SK-N-MC (cell line): ENCODE measurements around the gene CIZ1.

Source experiments
- DNase-seq: peaks from one replicate; pipeline ENCODE4 v3.0.0-alpha.2; 2011; ENCODE audit warnings: low read depth, low spot score
- H3K27ac ChIP-seq: fragments of 200-600 bp; sonication (generic); 2 replicates; pipeline ENCODE4 v1.5.1; 2016; ENCODE audit warnings: mixed run types
- H3K36me3 ChIP-seq: fragments of 200-600 bp; sonication (generic); 2 replicates; pipeline ENCODE4 v1.6.1; 2017; ENCODE audit warnings: antibody characterized with exemption, low read length, mixed read lengths; ENCODE audit not compliant: insufficient read depth
- H3K4me3 ChIP-seq: fragments of 200-600 bp; sonication (generic); 2 replicates; pipeline ENCODE4 v1.5.1; 2016
- H3K9ac ChIP-seq: fragments of 200-600 bp; sonication (generic); 2 replicates; pipeline ENCODE4 v1.8.0; 2017; ENCODE audit warnings: mixed run types, mixed read lengths; ENCODE audit not compliant: insufficient read length
- H3K9me3 ChIP-seq: fragments of 200-600 bp; sonication (generic); 2 replicates; pipeline ENCODE4 v1.6.1; 2017; ENCODE audit warnings: low read depth, mild to moderate bottlenecking, antibody characterized with exemption, low read length, moderate library complexity, mixed read lengths
- EZH2 ChIP-seq: fragments of 200-600 bp; sonication (generic); IDR thresholded peaks from one replicate; pipeline ENCODE4 v1.6.1; 2017; ENCODE audit warnings: antibody characterized with exemption
- FOXP2 ChIP-seq: optimal IDR thresholded peaks from 2 replicates; pipeline ENCODE3; 2011; ENCODE audit warnings: mild to moderate bottlenecking, moderate library complexity; ENCODE audit not compliant: insufficient read depth; ENCODE audit errors: extremely low read length, control extremely low read depth
- POLR2AphosphoS5 ChIP-seq: IDR thresholded peaks from 2 replicates; pipeline ENCODE4 v1.6.1; 2012; ENCODE audit warnings: mild to moderate bottlenecking, low read depth, low read length, borderline replicate concordance

CIZ1 gene

DNA sequence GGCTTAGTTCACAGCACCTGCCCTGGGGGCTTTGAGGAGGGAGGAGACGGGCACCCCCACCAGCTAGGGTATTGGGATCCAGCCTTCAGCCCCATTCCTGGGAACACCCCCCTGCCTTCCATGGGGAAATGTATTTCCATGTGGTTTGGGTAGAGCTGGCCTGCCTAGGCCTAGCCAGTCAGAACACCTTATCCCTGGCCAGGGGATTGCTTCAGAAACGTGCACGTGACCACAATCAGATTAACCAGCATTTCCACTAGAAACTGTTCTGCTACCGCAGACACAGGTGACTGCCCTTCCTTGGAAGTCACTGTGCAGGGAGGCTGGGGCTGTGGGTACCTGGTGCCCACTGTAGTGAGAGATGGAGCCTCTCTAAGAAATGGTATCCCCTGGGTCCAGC, 17.3 kb downstream of the CIZ1 start:
- TF ChIP-seq EZH2 (no peak), POLR2AphosphoS5 (no peak), FOXP2 (no peak)
- no peak overlapping the region for H3K27ac ChIP-seq
- H3K4me3 ChIP-seq, result no peak overlapping the region
- no peak overlapping the region for H3K9ac ChIP-seq
- no peak for DNase-seq
- H3K9me3 ChIP-seq, result no peaks in the 10 kb centered on the region
- peaks cover 40% of the 10 kb centered on the region; the same call in 1 of the 2 replicates for H3K36me3 ChIP-seq

GRCh38 chr9:128169925-128170324, 21.4 kb downstream of the CIZ1 start:
- peaks cover 32% of the 10 kb centered on the region; the same call in 1 of the 2 replicates for H3K36me3 ChIP-seq
- DNase-seq, result no peak
- no peak overlapping the region for H3K4me3 ChIP-seq
- H3K9ac ChIP-seq, result no peak overlapping the region
- H3K27ac ChIP-seq, result no peak overlapping the region
- TF ChIP-seq EZH2 (no peak), POLR2AphosphoS5 (no peak), FOXP2 (no peak)
- H3K9me3 ChIP-seq, result no peaks in the 10 kb centered on the region

GRCh38 chr9:128169492-128169891, 21.9 kb downstream of the CIZ1 start:
- DNase-seq, result no peak
- Histone ChIP-seq H3K27ac (no peak overlapping the region), H3K4me3 (no peak overlapping the region), H3K9ac (no peak overlapping the region), H3K36me3 (peaks cover 32% of the 10 kb centered on the region; the same call in 1 of the 2 replicates), H3K9me3 (no peaks in the 10 kb centered on the region)
- TF ChIP-seq POLR2AphosphoS5, result no peak
- TF ChIP-seq EZH2, result no peak
- no peak for TF ChIP-seq FOXP2

- Histone ChIP-seq H3K4me3 (no peak overlapping the region), H3K27ac (no peak overlapping the region), H3K9me3 (no peaks in the 10 kb centered on the region), H3K9ac (no peak overlapping the region), H3K36me3 (peaks cover 34% of the 10 kb centered on the region; the same call in 1 of the 2 replicates)
- DNase-seq, result no peak
- TF ChIP-seq FOXP2 (no peak), EZH2 (no peak), POLR2AphosphoS5 (no peak)
Observed at GRCh38 chr9:128168731-128169308, 22.6 kb downstream of the CIZ1 start.

GRCh38 chr9:128167209-128167608, 24.2 kb downstream of the CIZ1 start:
- Histone ChIP-seq H3K9me3 (no peaks in the 10 kb centered on the region), H3K9ac (no peak overlapping the region), H3K36me3 (peaks cover 40% of the 10 kb centered on the region; the same call in 1 of the 2 replicates), H3K4me3 (no peak overlapping the region), H3K27ac (no peak overlapping the region)
- DNase-seq, result no peak
- no peak for TF ChIP-seq EZH2
- no peak for TF ChIP-seq FOXP2
- no peak for TF ChIP-seq POLR2AphosphoS5

- no peak overlapping the region for H3K9ac ChIP-seq
- peaks cover 40% of the 10 kb centered on the region; the same call in 1 of the 2 replicates for H3K36me3 ChIP-seq
- no peak overlapping the region for H3K4me3 ChIP-seq
- TF ChIP-seq POLR2AphosphoS5, result no peak
- no peak for TF ChIP-seq FOXP2
- no peak for TF ChIP-seq EZH2
- H3K27ac ChIP-seq, result no peak overlapping the region
- H3K9me3 ChIP-seq, result no peaks in the 10 kb centered on the region
- no peak for DNase-seq
Observed at GRCh38 chr9:128166169-128166568, 25.2 kb downstream of the CIZ1 start.

GRCh38 chr9:128164307-128164885, 27.0 kb downstream of the CIZ1 start:
- Histone ChIP-seq H3K27ac (no peak overlapping the region), H3K36me3 (peaks cover 32% of the 10 kb centered on the region; the same call in 1 of the 2 replicates), H3K9me3 (no peaks in the 10 kb centered on the region), H3K4me3 (no peak overlapping the region), H3K9ac (no peak overlapping the region)
- DNase-seq, result no peak
- TF ChIP-seq FOXP2, result no peak
- no peak for TF ChIP-seq POLR2AphosphoS5
- no peak for TF ChIP-seq EZH2

DNA sequence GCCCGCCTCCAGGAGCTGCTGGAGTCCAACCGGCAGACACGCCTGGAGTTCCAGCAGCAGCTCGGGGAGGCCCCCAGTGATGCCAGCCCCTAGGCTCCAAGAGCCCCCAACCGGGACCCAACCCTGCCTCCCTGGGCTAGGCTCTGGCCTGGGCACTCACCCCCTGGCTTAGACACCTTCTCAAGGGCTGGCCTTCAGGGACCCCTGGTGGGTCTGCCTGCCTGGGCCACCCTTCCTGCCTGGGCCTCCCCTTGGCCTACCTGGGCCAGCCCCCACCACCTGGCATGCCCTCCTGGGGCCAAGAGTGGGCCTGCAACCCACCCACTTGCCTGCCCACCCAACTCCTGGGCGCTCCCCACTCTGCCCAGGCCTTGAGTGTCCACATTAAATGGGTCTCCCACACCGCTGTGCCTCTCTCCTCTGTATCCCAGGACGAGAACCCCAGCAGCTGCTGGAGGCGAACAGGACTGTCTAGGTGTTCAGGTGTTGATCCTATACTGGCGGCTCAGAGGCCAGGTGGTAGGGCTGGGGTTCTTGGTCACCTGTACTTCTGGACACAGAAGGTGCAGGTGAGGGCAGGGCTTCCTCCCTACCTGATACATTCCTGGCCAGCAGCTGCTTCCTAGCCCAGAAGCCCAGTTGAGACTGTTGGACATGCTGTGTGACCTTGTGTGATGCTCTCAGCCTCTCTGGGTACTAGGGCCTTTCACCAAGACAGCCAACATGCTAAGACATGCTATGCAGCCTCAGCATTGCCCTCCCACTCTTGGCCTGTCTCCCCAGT, 27.7 kb downstream of the CIZ1 start:
- TF ChIP-seq FOXP2, result no peak
- no peak for TF ChIP-seq EZH2
- TF ChIP-seq POLR2AphosphoS5, result no peak
- Histone ChIP-seq H3K36me3 (peaks cover 27% of the 10 kb centered on the region; the same call in 1 of the 2 replicates), H3K9ac (no peak overlapping the region), H3K4me3 (no peak overlapping the region), H3K27ac (no peak overlapping the region), H3K9me3 (no peaks in the 10 kb centered on the region)
- no peak for DNase-seq
